PC-9 (cell line): ENCODE measurements around the gene CLCA1.

ENCODE experiments used
- CTCF ChIP-seq: fragments of 200-600 bp; sonication (generic); conservative IDR thresholded peaks from 2 replicates; pipeline ENCODE4 v1.6.1; 2017; ENCODE audit warnings: mixed run types, antibody characterized with exemption, mild to moderate bottlenecking, moderate library complexity
- EZH2 ChIP-seq: fragments of 200-600 bp; sonication (generic); IDR thresholded peaks from 2 replicates; pipeline ENCODE4 v1.8.0; 2017; ENCODE audit warnings: antibody characterized with exemption, low read depth

DNA sequence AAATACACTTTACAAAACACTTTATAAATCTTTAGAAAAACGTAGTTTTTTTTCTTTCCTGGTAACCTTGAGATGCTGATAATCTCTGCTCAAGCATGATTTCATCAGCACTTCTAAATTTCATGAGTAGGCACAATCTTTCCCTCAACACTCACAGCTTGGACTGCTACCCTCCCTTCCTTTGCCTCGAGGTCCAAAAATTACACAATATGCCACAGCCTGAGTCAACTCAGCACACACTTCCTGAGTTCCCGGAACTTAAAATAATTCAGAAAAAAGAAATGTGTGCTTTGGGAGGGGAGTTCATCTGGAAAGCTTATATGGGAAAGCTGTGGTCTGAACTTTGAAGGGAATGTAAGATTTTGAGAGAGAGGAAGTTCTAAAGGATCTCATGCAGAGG lies 38.9 kb upstream of the CLCA1 start:
- TF ChIP-seq CTCF (no peak), EZH2 (no peak)
